Measurements from ENCODE around the gene ARSD.
"Not testable (repeated sequence)": the region's sequence is repeated elsewhere in the genome, so short reads cannot be mapped to it uniquely, and the experiment has no call there.

ARSD gene, protein sequence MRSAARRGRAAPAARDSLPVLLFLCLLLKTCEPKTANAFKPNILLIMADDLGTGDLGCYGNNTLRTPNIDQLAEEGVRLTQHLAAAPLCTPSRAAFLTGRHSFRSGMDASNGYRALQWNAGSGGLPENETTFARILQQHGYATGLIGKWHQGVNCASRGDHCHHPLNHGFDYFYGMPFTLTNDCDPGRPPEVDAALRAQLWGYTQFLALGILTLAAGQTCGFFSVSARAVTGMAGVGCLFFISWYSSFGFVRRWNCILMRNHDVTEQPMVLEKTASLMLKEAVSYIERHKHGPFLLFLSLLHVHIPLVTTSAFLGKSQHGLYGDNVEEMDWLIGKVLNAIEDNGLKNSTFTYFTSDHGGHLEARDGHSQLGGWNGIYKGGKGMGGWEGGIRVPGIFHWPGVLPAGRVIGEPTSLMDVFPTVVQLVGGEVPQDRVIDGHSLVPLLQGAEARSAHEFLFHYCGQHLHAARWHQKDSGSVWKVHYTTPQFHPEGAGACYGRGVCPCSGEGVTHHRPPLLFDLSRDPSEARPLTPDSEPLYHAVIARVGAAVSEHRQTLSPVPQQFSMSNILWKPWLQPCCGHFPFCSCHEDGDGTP

DNA sequence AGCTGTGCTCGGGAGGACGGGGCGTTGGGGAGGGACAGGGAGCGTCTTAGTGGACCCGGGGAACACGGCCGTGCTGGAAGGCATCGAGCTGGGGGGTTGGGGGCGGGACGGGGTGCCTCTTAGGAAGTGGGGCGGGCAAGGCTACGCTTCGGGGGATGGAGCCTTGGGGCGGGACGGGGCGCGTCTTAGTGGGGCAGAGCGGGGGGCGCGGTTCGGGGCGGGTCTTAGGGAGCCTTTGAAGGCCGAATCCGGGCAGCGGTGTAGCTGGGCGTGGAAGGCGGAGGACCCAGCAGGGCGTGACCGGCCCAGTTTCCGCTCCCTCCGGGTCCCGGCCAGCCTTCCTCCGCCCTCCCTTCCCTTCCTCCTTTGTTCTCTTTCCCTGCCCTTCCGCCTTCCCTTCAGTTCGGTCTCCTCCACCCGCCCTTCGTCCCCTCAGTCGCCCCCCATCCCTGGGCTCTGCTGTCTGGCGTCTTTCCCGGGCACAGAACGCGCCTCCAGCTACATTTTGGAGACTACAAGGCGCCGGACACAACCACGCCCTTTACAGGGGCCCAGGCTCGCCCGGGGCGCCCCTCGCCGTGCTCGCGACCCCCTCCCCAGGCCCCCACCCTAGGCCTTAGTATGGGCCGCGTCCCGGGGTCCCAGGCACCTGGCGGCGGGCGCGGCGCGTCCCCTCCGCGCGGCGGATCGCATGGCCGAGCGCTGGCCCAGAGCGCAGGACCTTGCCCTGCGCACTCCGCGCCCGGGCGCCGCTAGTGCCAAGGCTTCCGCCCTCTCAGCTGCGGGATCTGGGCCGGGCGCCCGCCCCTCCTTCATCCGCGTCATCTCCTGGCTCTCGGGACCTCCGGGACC is at the start of gene ARSD:
ARSD (minus strand) TSS at position 757 of the 852 bp plus-strand sequence; CDS start at position 693, 64 bp downstream.
- no peak for DNase-seq

DNA sequence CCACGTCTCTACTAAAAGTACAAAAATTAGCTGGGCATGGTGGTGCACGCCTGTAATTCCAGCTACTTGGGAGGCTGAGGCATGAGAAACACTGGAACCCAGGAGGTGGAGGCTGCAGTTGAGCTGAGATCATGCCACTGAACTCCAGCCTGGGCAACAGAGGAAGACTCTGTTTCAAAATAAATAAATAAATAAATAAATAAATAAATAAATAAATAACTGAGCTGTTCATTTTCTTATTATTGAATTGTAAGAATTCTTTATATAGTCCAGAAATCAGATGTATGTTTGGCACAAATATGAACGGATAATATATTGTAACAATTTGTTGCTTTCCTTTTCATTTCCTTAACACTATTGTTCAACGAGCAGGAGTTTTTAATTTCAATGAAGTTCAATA is 49.5 kb upstream of the ARSD start:
- DNase-seq = not testable (repeated sequence)

DNA sequence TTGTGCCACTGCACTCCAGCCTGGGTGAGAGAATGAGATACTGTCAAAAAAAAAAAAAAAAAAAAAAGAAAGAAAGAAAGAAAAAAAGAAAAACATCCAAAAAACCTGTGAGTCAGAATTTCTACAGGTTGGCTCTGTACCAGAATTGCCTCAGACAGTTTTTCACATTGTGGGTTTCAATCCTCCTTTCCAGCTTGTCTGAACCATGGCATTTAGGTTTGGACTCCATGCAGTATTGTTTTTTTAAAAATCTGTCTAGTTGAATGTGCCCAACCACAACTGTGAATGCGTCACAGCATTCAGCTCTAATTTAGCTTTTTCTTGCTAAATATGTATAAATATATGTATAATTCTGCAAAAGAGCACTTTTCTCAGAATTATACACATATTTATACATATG is 45.8 kb upstream of the ARSD start:
- DNase-seq = no peak

DNA sequence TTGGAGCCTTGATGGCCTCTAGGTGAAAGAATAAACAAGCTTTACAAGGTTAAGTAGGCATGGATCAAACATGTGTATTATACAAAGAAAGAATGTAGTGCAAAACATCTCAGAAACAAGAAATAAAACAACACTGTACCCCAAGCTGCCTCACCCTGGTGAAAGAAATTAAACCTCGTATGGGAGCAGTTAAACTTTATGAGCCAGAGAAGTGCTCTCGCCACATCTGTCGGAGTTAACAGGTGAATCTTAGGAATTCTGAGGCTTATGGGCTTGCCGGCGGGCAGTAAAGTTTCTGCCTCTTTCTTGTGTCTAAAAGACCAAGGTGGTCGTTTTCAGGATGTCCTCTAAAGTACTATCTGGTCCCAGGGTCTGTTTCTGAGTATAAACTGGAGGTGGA is 43.3 kb upstream of the ARSD start:
- no peak for DNase-seq

DNA sequence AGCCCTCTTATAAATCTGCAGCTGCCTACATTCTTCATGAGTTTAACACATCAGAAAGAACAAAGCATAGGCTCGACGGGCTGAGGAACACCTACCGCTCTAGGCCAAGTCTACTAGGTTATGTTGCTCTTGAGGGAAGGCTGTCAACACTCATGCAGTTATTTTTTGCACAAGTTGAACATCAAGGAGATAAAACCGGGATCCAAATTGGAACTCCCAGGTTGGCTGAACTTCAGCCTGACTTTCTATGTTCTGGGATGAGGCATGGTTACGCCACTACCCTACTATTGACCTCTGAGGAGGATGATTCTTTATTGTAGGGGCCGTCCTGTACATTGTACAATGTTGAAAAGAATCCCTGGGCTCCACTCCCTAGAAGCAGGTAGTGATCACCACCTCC is 39.9 kb upstream of the ARSD start:
- no peak for DNase-seq

DNA sequence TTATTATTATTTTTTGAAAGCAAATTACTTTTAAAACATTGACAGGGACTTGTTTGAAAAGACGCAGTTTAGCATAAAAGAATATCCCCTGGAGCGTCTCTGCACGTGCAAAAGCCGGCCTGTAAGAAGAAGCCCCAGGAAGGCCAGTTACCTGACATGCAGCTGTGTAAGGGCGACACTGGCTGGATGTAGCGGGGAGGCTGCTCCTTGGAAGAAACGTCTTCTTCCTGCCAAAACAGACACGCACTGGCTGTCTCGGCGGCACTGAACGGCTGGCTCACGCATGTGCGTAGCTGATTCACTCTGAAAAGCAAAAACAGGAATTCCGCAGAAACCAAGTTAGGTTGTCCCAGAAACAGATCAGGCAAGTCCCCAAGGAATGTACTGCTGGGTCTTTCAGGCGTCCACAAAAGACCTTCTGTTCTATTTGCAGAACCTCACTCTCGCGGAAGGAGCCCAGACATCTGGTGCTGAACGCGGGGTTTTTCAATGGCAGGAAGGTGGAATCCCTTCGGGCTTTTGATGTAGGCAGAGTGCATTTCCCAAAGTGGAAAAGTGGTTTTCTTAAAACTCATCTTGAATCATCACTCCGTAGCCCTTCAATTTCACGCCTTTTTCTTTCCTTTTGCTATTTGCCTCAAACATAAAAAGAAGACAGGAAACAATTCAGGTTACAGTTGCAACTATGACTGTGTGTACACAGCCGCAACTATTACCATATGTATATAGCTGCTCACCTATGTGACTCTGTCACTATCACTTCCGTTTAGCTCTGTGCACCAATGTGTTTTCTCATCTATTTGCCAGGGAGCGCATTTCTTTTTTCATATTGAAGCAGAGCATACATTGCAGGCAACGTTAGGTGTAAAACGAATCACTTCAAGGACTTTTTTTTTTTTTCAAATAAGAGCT is 39.1 kb upstream of the ARSD start:
- no peak for DNase-seq

DNA sequence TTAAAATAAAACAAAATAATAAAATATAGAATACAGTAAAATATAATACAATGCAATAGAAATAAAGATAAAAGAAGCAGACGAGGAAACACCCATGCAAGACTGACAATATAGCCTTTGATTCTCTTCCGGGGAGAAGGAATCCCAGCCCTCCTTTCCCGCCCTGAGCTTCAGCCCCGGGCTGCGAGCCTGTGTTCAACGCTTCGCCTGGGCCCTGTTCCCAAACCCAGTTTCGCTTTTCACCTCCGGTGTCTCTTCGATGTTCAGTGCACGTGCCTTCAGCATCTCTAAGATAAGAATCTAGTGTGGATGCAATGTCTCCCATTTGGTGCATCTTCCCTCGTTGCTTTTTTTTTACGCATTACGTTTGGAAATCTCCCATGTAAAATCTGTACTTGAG is 38.4 kb upstream of the ARSD start:
- DNase-seq = no peak

DNA sequence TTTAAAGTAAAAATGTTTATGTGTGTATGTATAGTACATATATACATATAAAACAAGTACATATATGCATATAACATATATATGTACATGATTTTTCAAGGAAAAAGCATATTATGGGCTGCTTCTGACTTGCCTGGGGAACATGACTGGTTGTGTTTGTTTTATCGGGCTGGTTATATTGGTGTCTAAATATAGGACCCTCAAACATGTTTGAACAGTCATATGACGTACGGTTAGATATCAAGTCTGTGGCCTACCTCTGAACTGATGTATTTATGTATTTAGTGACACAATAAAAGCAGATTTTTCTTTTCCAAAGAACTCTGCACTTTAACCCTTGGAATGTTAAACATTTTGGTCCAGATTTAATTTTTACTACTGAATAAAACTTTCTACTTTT is 37.9 kb upstream of the ARSD start:
- DNase-seq = no peak

DNA sequence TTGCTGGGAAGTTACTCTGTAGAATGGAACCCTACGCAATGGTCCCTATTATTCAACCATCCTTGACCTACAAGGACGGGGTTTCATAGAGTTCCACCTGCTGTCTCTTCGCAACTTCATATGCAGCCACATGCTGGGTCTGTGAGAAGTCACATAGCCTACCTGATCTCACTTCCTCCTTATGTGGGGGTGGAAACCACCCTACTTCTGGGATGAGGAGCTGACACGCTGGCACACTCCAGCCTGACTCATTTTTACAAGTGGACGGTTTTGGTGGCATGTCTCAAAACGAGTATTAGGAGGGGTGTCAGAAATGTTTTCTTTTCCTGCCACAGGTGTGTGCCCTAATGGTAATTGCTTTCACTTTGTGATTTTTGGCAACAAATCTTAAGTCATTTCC is 36.8 kb upstream of the ARSD start:
- peak; percentile 5 for DNase-seq

DNA sequence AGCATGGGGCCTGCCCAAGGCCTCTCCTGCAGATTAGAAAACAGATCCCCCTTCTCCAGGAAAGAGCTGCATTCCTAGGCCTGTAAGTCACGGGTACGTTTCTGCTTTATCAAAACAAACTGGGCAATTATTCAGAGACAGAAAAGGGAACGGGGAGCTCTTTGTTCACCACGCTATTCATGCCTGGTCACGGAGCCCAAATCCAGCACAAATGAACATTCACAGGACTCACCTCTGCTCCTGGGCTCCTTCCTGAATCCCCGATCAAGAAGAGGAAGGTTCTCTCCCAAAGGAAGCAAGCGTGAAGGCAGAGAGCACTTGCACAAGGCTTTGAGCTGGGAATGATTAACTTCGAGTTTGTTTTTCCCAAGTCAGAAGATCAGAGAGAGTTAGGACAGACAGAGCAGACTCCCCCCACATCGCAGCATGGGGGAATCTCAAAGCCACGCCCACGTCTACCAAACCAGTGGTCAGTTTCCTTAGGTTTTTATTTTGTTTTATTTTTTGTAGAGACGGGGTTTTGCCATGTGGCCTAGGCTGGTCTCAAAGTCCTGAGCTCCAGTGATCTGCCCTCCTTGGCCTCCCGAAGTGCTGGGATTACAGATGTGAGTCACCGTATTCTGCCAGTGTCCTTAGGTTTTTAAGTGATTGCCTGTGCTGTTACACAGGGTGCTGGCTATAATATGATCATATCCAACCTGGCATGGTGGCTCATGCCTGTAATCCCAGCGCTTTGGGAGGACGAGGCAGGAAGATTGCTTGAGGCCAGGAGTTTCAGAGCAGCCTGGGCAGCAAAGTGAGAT is 35.1 kb upstream of the ARSD start:
- not testable (repeated sequence) for DNase-seq

DNA sequence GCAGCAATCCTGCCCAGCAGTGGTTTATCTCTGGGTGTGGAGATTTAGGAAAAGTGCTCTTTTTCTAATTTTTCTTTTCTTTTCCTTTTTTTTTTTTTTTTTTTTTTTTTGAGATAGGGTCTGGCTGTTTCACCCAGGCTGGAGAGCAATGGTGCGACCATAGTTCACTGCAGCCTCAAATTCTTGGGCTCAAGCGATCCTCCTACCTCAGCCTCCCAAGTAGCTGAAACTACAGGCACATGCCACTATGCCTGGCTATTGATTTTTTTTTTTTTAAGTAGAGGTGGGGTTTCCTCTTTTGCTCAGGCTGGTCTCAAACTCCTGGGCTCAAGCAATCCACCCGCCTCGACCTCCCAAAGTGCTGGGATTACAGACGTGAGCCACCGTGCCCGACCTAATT is 34.3 kb upstream of the ARSD start:
- DNase-seq = not testable (repeated sequence)

DNA sequence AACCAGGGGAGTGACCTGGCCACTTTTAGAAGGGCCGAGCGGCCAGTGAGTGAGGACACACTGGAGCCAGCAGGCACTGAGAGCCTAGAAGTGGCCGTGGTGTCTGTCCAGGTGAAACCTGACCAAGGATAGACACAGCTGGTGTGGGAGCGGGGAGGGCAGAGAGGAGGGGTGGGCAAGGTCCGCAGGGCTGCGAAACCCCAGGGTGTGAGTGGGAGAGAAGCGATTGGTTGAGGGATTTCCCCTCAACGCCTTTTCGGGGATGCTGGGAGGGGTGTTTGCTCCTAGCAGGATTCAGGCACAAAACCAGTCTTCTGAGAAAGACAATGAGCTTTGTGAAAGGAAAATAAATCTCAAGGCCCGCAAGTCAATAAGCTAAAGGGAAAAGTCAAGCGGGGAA is 33.2 kb upstream of the ARSD start:
- DNase-seq = no peak

DNA sequence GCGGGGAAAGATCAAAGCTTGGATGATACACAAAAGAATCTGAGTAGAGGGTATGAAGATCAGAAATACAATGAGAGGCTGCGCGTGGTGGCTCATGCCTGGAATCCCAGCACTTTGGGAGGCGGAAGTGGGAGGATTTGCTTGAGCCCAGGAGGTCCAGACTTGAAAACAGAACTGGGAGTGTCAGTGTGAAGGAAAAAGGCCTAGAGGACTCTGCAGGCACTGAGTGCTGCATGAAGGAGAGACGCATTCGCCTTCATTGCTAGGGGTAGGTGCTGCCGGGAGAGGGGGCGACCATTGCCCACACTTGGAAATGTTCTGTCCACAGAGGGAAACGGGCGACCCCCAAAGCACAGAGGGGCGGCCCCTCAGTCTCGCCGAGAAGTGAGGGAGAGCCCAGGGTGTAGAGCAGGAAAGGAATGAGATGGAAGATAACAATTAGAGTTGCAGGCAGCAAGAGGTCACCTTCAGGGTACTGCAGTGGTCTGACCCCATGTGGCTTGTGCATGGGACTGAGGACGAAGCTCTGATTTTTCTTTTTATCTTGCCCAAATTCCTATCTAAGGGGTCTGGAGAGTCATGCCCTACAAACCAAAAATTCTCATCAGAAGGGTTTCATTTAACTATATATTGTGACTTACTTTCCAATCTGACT is 31.8 kb upstream of the ARSD start:
- no peak for DNase-seq

DNA sequence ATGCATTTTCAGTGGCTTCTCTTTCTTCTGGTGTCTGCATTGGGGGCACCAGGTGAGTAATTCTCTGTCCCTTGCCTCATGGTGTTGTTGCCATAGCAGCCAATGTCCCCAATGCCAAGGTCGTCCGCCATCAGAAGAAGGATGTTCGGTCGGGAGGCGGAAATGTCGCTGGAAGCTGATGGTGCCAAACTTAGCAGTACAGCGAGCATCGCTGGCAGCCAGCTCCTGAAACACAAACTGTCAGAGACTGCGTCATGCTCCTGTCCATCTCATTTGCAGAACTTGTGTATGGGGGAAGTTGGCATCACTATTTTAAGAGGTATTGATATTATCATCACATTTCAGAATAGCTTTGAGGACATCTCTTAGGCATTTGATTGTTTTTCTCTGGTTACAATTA is 29.1 kb upstream of the ARSD start:
- no peak for DNase-seq

DNA sequence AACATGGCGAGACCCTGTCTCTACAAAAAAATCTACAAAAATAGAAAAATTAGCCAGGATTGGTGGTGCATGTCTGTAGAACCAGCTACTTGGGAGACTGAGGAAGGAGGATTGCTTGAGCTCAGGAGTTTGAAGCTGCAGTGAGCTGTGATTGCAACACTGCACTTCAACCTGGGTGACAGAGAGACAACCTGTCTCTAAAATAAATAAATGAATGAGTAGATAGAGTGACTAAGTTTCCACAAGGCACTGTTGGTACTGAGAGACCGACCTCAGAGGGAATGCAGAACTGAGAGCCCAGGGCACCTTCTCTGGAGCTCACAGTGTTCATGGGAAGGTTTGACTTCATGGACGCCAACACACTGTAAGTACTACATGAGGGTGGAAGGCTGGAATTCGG is 26.7 kb upstream of the ARSD start:
- DNase-seq = no peak

DNA sequence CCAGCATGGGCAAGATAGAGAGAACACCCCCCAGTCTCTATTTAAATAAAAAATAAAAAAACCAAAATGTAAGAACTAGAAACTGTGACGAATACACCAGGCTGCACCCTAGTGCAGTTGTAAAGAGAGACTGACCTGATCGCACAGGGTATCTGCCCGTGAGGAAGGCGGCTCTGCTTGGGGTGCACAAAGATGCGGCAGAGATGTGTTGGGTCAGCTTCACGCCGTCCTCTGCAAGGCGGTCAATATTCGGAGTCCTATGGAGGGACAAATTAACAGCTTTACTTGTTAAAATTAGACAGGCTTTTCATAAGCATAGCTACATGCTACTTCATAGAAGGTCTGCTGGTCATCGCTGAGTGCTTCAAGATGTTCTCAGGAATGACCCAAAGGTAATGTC is 26.1 kb upstream of the ARSD start:
- DNase-seq = no peak

DNA sequence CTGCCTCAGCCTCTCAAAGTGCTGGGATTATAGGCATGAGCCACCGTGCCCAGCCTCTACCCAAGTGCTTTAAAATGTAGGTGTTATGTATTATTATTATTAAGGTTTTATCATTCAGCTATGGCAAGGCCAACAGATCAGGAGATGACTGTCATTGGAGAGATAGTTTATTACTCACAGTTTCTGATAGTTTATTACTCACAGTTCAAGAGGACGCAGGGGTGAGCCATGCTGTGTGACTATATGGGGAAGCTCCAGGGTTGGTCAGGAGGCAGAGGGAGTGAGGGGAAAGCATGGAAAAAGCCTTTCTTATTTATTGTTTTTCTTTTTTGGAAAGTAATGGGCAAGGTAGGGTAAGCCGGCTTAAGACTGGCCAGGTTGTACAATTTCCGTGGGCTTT is 25.4 kb upstream of the ARSD start:
- no peak for DNase-seq

DNA sequence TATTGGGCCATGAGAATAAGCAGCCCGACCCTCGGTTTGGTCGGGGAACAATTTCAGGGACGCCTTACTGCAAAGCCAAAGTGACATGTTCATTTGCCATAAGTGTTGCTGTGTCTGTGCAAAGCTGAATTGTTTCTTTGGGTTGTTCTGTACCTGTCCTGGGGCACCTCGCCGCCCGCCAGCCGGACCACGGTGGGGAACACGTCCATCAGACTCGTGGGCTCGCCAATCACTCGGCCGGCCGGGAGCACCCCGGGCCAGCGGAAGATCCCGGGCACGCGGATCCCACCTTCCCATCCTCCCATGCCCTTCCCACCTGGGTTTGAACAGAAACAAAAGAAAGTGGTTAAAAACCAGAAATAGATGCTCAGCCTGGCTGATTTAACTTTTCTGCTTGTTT is 8.8 kb upstream of the ARSD start:
- DNase-seq = not testable (repeated sequence)

DNA sequence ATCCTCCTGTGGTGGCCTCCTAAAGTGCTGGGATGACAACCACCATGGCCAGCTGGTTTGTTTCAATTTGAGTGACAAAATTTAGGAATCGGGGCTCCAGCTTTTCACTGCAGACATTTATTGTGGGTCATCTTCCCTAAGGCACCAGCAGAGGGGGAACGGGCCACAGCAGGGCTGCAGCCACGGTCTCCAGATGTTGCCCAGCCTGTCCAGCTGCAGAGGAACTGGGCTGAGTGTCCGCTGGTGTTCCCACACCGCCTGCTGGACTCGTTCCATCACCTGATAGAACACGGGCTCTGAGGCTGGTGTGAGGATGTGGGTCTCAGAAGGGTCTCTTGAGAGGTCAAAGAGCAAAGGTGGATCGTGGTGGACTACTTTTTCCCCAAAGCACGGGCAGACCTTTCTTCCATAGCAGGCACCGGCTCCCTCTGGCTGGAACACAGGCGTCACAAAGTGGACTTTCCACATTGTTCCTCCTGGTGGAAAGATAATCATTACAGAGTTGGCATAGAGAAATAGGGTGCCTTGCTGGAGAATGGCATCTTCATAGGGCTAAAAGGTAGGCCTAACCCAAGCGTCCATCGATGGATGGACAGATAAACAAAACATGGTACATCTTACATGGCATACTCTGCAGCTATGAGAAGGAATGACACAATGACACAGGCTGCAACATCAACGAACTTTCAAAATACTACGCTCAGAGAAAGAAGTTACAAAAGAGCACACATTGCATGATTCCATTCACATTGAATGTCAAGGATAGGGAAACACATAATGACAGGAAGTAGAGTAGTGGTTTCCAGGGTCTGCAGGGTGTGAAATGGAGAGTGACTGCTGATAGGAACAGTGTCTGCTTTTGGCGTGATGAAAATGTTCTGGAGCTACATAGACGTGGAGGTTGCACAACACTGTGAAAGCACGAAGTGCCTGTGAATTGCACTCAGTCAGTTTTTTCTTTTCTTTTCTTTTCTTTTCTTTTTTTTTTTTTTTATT is 5.9 kb upstream of the ARSD start:
- no peak for DNase-seq
